Measurements from ENCODE around the gene SMCO4.

Gene SMCO4

DNA sequence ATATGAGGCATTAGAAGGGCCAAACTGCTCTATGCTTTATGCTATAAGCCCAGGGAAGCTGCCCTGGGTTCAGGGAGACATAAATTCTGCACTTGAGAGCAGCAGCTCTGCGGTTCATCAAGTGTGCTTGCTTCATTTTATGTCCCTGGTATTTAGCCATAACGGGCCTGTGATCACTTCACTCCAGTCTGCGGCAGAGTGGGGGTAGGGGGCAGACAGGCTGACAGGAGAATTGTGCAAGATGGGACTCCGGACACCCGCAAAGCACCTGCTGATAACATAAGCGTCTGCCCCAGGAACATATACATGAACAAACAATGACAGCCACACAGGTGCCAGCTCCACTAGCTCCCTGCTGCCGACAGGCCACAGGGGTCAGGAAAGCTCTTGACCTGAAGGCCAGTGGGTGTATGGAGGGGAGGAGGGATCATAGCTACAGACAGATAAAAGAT is 56.1 kb downstream of the SMCO4 start:
- Histone ChIP-seq H3K27ac (ENCODE audit: low read depth, low read length) (no peak overlapping the region), H3K36me3 (ENCODE audit: low read length) (no peaks in the 10 kb centered on the region), H2AFZ (ENCODE audit: low read depth, low read length, severe bottlenecking) (no peak overlapping the region), H3K9ac (ENCODE audit: low read length) (no peak overlapping the region), H3K9me2 (replicated peaks; ENCODE audit: insufficient read depth, low read length) (no peaks in the 10 kb centered on the region), H3K79me2 (ENCODE audit: insufficient read depth, low read length) (no peaks in the 10 kb centered on the region), H3K9me3 (ENCODE audit: insufficient read depth, low read length) (no peaks in the 10 kb centered on the region), H3K27me3 (ENCODE audit: low read length) (no peaks in the 10 kb centered on the region), H4K20me1 (ENCODE audit: low read depth, low read length) (no peaks in the 10 kb centered on the region), H3K4me3 (ENCODE audit: insufficient read depth, low read length, poor library complexity, severe bottlenecking) (no peak overlapping the region), H3K4me2 (ENCODE audit: low read depth, low read length, poor library complexity, severe bottlenecking) (no peak overlapping the region), H3F3A (ENCODE audit: insufficient read depth) (no peaks in the 10 kb centered on the region)
- TF ChIP-seq, protein P1, sequence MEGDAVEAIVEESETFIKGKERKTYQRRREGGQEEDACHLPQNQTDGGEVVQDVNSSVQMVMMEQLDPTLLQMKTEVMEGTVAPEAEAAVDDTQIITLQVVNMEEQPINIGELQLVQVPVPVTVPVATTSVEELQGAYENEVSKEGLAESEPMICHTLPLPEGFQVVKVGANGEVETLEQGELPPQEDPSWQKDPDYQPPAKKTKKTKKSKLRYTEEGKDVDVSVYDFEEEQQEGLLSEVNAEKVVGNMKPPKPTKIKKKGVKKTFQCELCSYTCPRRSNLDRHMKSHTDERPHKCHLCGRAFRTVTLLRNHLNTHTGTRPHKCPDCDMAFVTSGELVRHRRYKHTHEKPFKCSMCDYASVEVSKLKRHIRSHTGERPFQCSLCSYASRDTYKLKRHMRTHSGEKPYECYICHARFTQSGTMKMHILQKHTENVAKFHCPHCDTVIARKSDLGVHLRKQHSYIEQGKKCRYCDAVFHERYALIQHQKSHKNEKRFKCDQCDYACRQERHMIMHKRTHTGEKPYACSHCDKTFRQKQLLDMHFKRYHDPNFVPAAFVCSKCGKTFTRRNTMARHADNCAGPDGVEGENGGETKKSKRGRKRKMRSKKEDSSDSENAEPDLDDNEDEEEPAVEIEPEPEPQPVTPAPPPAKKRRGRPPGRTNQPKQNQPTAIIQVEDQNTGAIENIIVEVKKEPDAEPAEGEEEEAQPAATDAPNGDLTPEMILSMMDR (IDR thresholded peaks at IDR 0.05; ENCODE audit: insufficient read depth, low read length, poor library complexity, severe bottlenecking), result no peak
- no peak for TF ChIP-seq EZH2phosphoT487 (conservative IDR thresholded peaks at IDR 0.05; ENCODE audit: low read length)

DNA sequence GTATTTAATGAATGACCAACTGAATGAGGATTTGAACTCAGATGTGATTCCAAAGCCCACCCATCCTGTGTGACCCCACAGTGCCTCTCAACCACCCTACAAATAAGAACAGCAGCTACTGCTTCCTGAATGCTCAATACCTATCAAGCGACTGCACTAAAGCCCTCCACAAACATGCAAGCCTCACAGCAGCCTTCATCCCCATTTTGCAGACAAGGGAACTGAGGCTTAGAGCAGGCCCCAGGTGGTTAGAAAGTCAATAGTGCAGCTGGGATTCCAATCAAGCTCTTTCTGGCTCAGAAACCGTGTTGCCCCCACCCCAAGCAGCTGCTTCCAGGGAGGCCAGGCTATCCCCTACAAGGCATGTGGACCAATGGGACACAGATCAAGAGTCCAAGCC is 57.2 kb downstream of the SMCO4 start:
- Histone ChIP-seq H2AFZ (ENCODE audit: low read depth, low read length, severe bottlenecking) (no peak overlapping the region), H3K9ac (ENCODE audit: low read length) (no peak overlapping the region), H3K9me3 (ENCODE audit: insufficient read depth, low read length) (no peaks in the 10 kb centered on the region), H3K36me3 (ENCODE audit: low read length) (no peaks in the 10 kb centered on the region), H3K27me3 (ENCODE audit: low read length) (no peaks in the 10 kb centered on the region), H3K9me2 (replicated peaks; ENCODE audit: insufficient read depth, low read length) (no peaks in the 10 kb centered on the region), H3K79me2 (ENCODE audit: insufficient read depth, low read length) (no peaks in the 10 kb centered on the region), H3K4me3 (ENCODE audit: insufficient read depth, low read length, poor library complexity, severe bottlenecking) (no peak overlapping the region), H3F3A (ENCODE audit: insufficient read depth) (no peaks in the 10 kb centered on the region), H3K4me2 (ENCODE audit: low read depth, low read length, poor library complexity, severe bottlenecking) (no peak overlapping the region), H4K20me1 (ENCODE audit: low read depth, low read length) (no peaks in the 10 kb centered on the region), H3K27ac (ENCODE audit: low read depth, low read length) (no peak overlapping the region)
- no peak for TF ChIP-seq EZH2phosphoT487 (conservative IDR thresholded peaks at IDR 0.05; ENCODE audit: low read length)
- TF ChIP-seq, protein P1 (IDR thresholded peaks at IDR 0.05; ENCODE audit: insufficient read depth, low read length, poor library complexity, severe bottlenecking), result no peak

GRCh38 chr11:93484716-93485115 is 58.5 kb downstream of the SMCO4 start:
- no peaks in the 10 kb centered on the region for H3K79me2 ChIP-seq (ENCODE audit: insufficient read depth, low read length)
- H3K4me2 ChIP-seq (ENCODE audit: low read depth, low read length, poor library complexity, severe bottlenecking), result no peak overlapping the region
- H4K20me1 ChIP-seq (ENCODE audit: low read depth, low read length), result no peaks in the 10 kb centered on the region
- no peaks in the 10 kb centered on the region for H3K27me3 ChIP-seq (ENCODE audit: low read length)
- TF ChIP-seq EZH2phosphoT487 (conservative IDR thresholded peaks at IDR 0.05; ENCODE audit: low read length), result no peak
- TF ChIP-seq, protein P1 (IDR thresholded peaks at IDR 0.05; ENCODE audit: insufficient read depth, low read length, poor library complexity, severe bottlenecking), result no peak
- no peak overlapping the region for H3K9ac ChIP-seq (ENCODE audit: low read length)
- H3F3A ChIP-seq (ENCODE audit: insufficient read depth), result no peaks in the 10 kb centered on the region
- no peak overlapping the region for H3K4me3 ChIP-seq (ENCODE audit: insufficient read depth, low read length, poor library complexity, severe bottlenecking)
- H3K36me3 ChIP-seq (ENCODE audit: low read length), result no peaks in the 10 kb centered on the region
- no peak overlapping the region for H3K27ac ChIP-seq (ENCODE audit: low read depth, low read length)
- H3K9me2 ChIP-seq (replicated peaks; ENCODE audit: insufficient read depth, low read length), result no peaks in the 10 kb centered on the region
- H3K9me3 ChIP-seq (ENCODE audit: insufficient read depth, low read length), result no peaks in the 10 kb centered on the region
- H2AFZ ChIP-seq (ENCODE audit: low read depth, low read length, severe bottlenecking), result no peak overlapping the region

Measured in SU-DHL-6 (cell line).